ENCODE data around the gene INPP4B.

The INPP4B gene

DNA sequence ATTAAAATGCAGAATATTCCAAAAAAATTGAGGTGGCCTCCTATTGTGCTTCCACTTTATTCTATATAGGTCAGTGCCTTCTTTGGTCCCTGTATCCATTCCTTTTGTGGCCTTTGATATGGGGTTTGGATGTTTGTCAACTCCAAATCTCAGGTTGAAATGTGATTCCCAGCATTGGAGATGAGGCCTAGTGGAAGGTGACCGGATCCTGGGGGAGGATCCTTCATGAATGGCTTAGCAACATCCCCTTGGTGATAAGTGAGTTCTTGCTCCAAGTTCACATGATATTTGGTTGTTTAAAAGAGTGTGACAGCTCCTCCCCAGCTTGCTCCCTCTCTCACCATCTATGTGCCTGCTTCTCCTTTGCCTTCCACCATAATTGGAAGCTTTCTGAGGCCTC, 380.6 kb downstream of the INPP4B start:
- H3K4me3 ChIP-seq (ENCODE audit: low read depth, low read length), result no peak overlapping the region
- DNase-seq (ENCODE audit: low read depth), result no peak
- TF ChIP-seq MYC (IDR thresholded peaks at IDR 0.05; ENCODE audit: low read depth, low read length) (no peak), POLR2A (IDR thresholded peaks at IDR 0.05; ENCODE audit: extremely low read depth, insufficient read length) (no peak)
- TF ChIP-seq, protein P1, sequence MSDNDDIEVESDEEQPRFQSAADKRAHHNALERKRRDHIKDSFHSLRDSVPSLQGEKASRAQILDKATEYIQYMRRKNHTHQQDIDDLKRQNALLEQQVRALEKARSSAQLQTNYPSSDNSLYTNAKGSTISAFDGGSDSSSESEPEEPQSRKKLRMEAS (IDR thresholded peaks at IDR 0.05; ENCODE audit: low read depth, low read length), result no peak
- TF ChIP-seq, protein P2, sequence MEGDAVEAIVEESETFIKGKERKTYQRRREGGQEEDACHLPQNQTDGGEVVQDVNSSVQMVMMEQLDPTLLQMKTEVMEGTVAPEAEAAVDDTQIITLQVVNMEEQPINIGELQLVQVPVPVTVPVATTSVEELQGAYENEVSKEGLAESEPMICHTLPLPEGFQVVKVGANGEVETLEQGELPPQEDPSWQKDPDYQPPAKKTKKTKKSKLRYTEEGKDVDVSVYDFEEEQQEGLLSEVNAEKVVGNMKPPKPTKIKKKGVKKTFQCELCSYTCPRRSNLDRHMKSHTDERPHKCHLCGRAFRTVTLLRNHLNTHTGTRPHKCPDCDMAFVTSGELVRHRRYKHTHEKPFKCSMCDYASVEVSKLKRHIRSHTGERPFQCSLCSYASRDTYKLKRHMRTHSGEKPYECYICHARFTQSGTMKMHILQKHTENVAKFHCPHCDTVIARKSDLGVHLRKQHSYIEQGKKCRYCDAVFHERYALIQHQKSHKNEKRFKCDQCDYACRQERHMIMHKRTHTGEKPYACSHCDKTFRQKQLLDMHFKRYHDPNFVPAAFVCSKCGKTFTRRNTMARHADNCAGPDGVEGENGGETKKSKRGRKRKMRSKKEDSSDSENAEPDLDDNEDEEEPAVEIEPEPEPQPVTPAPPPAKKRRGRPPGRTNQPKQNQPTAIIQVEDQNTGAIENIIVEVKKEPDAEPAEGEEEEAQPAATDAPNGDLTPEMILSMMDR (IDR thresholded peaks at IDR 0.05; ENCODE audit: low read depth, low read length), result no peak

GRCh38 chr4:142463206-142463605, 382.9 kb downstream of the INPP4B start:
- no peak overlapping the region for H3K4me3 ChIP-seq (ENCODE audit: low read depth, low read length)
- DNase-seq (ENCODE audit: low read depth), result no peak
- TF ChIP-seq POLR2A (IDR thresholded peaks at IDR 0.05; ENCODE audit: extremely low read depth, insufficient read length) (no peak), MYC (IDR thresholded peaks at IDR 0.05; ENCODE audit: low read depth, low read length) (no peak)
- TF ChIP-seq, protein P1 (IDR thresholded peaks at IDR 0.05; ENCODE audit: low read depth, low read length), result no peak
- TF ChIP-seq, protein P2 (IDR thresholded peaks at IDR 0.05; ENCODE audit: low read depth, low read length), result no peak

DNA sequence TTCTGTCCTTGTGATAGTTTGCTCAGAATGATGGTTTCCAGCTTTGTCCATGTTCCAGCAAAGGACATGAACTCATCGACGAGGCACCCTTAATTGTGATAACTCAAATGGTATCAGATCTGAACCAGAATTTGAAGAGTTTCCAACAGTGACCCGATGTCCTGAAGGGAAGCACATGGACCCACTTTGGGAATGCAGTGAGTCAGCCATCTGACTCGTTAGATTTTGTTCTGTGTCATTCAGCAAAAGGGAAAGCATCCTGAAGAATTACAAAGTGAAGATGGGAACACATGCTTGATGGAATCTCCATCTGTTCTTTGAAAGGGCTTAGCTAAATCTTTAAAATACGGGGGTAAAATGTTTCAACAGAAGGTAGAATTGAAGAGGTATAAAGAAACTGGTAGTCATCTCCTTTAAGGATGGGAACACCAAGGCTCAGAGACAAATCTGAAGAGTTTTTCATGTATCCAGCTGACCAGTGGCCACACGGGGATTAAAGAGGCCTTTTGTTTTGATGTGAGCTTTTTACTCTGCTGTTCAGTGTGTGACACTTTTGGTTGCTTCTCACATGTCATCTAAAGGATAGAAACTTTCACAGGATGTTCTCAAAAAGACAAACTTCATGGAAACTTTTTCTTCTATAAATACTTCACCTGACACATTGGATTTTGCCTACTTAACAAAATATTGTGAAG, 393.8 kb downstream of the INPP4B start:
- DNase-seq (ENCODE audit: low read depth), result no peak
- no peak overlapping the region for H3K4me3 ChIP-seq (ENCODE audit: low read depth, low read length)
- TF ChIP-seq MYC (IDR thresholded peaks at IDR 0.05; ENCODE audit: low read depth, low read length) (no peak), POLR2A (IDR thresholded peaks at IDR 0.05; ENCODE audit: extremely low read depth, insufficient read length) (no peak)
- TF ChIP-seq, protein P2 (IDR thresholded peaks at IDR 0.05; ENCODE audit: low read depth, low read length), result no peak
- TF ChIP-seq, protein P1 (IDR thresholded peaks at IDR 0.05; ENCODE audit: low read depth, low read length), result no peak

DNA sequence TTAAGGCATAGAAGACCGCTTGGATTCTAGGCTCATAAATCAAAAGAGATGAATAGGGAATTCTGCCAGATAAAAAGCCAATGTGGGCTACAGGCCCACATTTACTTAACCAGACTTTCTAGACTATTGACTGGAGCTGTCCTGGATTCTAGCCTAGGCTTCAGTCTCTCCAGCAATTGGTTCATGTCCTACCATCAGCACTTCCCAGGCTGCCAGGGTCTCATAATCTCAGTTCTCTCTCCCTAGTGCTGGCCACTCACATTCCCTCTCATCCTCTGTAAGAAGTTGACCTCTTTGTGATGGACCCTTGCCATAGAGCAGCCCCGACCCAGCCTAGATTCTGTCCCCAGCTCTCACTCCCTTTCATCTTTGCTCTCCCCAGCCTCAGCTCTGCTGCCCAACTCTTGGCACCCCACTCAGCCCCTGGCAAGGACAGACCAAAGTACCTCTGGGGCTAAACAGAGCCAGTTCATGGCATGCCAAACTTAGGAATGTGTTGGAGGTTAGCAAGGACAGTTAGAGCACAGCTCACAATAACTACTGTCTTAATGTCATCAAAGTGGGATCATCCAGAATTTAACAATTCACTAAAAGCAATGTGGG, 396.2 kb downstream of the INPP4B start:
- DNase-seq (ENCODE audit: low read depth), result no peak
- H3K4me3 ChIP-seq (ENCODE audit: low read depth, low read length), result no peak overlapping the region
- TF ChIP-seq, protein P1 (IDR thresholded peaks at IDR 0.05; ENCODE audit: low read depth, low read length), result no peak
- TF ChIP-seq POLR2A (IDR thresholded peaks at IDR 0.05; ENCODE audit: extremely low read depth, insufficient read length), result no peak
- TF ChIP-seq MYC (IDR thresholded peaks at IDR 0.05; ENCODE audit: low read depth, low read length), result no peak
- TF ChIP-seq, protein P2 (IDR thresholded peaks at IDR 0.05; ENCODE audit: low read depth, low read length), result no peak

DNA sequence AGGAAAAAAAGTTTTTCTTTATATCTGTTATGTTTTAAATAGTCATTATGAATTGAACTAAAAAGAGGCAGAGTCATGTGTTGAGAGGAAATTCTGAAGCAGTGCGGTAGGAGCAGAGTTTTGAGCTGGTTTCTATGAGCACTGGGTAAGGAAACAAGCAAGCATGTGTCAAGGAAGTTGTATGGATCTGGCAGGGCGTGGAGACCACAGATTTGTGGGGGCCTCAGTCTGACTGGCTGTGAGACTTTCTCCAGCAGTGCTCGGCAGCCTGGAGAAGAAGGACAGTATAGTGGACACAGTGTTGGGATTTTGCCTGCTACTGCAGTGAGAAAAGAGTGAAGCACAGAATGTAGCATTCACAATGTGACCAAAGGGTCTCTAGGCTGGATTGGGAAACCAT, 399.1 kb downstream of the INPP4B start:
- TF ChIP-seq, protein P2 (IDR thresholded peaks at IDR 0.05; ENCODE audit: low read depth, low read length), result no peak
- TF ChIP-seq, protein P1 (IDR thresholded peaks at IDR 0.05; ENCODE audit: low read depth, low read length), result no peak
- TF ChIP-seq POLR2A (IDR thresholded peaks at IDR 0.05; ENCODE audit: extremely low read depth, insufficient read length) (no peak), MYC (IDR thresholded peaks at IDR 0.05; ENCODE audit: low read depth, low read length) (no peak)
- no peak for DNase-seq (ENCODE audit: low read depth)
- H3K4me3 ChIP-seq (ENCODE audit: low read depth, low read length), result no peak overlapping the region

Data from NB4 (cell line).